Measurements from ENCODE around the gene ZNF280D. TPM values are rescaled to one million over a fixed set of nuclear protein-coding genes. Genes with fewer than 3 reads are reported as not detected.

Gene ZNF280D
- total RNA-seq, 4 donors from 2014 or later, result 11.7 to 42.9 (median 15.1) TPM

- TF ChIP-seq, protein P1, sequence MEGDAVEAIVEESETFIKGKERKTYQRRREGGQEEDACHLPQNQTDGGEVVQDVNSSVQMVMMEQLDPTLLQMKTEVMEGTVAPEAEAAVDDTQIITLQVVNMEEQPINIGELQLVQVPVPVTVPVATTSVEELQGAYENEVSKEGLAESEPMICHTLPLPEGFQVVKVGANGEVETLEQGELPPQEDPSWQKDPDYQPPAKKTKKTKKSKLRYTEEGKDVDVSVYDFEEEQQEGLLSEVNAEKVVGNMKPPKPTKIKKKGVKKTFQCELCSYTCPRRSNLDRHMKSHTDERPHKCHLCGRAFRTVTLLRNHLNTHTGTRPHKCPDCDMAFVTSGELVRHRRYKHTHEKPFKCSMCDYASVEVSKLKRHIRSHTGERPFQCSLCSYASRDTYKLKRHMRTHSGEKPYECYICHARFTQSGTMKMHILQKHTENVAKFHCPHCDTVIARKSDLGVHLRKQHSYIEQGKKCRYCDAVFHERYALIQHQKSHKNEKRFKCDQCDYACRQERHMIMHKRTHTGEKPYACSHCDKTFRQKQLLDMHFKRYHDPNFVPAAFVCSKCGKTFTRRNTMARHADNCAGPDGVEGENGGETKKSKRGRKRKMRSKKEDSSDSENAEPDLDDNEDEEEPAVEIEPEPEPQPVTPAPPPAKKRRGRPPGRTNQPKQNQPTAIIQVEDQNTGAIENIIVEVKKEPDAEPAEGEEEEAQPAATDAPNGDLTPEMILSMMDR (IDR thresholded peaks at IDR 0.05), result no peak
- no peak for TF ChIP-seq POLR2A (IDR thresholded peaks at IDR 0.05)
- Histone ChIP-seq H3K27ac (no peak overlapping the region), H3K9me3 (no peaks in the 10 kb centered on the region), H3K4me3 (no peak overlapping the region), H3K4me1 (no peaks in the 10 kb centered on the region), H3K27me3 (no peaks in the 10 kb centered on the region), H3K36me3 (no peaks in the 10 kb centered on the region)
- 72 to 93% methylated on average over 4 of the region's 4 CpGs for WGBS, 2 donors
- DNase-seq, result no peak
- intact Hi-C loops (cut with DNase I), result no loop called here
Measured at GRCh38 chr15:56613811-56614210, 119.5 kb downstream of the ZNF280D start.

DNA sequence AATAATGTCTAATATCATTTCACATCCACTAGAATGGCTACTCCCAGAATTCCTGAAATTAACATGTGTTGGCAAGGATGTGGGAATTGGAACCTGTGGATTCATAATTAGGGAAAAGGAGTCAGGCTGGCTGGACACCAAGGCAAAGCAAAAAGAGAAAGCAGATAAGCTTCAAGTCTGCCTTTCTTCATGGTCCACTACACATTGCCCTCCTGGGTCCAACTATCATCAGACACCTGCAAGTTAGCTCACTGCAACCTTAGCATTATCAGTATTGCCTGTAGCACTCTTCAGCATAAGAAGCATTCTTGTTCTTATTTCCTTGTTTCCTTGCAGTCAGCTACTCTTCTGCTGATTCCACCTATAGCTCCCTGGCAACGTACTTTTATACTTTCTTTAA, 124.3 kb downstream of the ZNF280D start:
- 50 to 85% methylated on average over 1 of the region's 1 CpG for WGBS, 2 donors
- Histone ChIP-seq H3K27me3 (no peaks in the 10 kb centered on the region), H3K27ac (no peak overlapping the region), H3K4me1 (no peaks in the 10 kb centered on the region), H3K4me3 (no peak overlapping the region), H3K9me3 (no peaks in the 10 kb centered on the region), H3K36me3 (no peaks in the 10 kb centered on the region)
- no peak for TF ChIP-seq POLR2A (IDR thresholded peaks at IDR 0.05)
- TF ChIP-seq, protein P1 (IDR thresholded peaks at IDR 0.05), result no peak
- intact Hi-C loops (cut with DNase I), result no loop called here
- no peak for DNase-seq

GRCh38 chr15:56608140-56608778, 125.0 kb downstream of the ZNF280D start:
- no peak overlapping the region for H3K4me3 ChIP-seq
- 71 to 81% methylated on average over 1 of the region's 1 CpG for WGBS, 2 donors
- no peaks in the 10 kb centered on the region for H3K4me1 ChIP-seq
- intact Hi-C loops (cut with DNase I), result no loop called here
- H3K27me3 ChIP-seq, result no peaks in the 10 kb centered on the region
- TF ChIP-seq, protein P1 (IDR thresholded peaks at IDR 0.05), result no peak
- no peak for TF ChIP-seq POLR2A (IDR thresholded peaks at IDR 0.05)
- DNase-seq, result no peak
- H3K36me3 ChIP-seq, result no peaks in the 10 kb centered on the region
- no peak overlapping the region for H3K27ac ChIP-seq
- peaks cover 0 to 4% (median 3%) of the 10 kb centered on the region in 3 donors for H3K9me3 ChIP-seq

DNA sequence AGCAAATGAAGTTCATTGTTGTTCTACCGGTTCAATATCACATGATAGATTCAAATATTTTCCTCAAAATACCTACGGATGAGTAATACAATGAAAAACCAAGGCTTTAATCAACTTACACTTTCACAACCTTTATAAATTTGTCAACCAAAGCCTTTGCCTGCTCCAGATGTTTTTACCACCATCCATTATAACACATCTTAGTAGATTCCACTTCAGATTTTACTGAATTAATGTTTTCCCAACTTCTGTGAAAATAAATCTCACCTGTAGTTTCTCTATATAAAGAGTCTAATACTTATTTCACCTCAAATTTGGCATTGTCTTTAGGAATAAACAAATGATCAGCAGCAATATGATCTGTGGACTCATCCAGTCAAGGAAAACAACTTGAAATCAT, 131.1 kb downstream of the ZNF280D start:
- Histone ChIP-seq H3K4me3 (no peak overlapping the region), H3K9me3 (peaks cover 0 to 20% (median 4%) of the 10 kb centered on the region in 3 donors), H3K27ac (no peak overlapping the region), H3K27me3 (peaks cover 0 to 4% (median 0%) of the 10 kb centered on the region in 4 donors), H3K4me1 (no peaks in the 10 kb centered on the region), H3K36me3 (no peaks in the 10 kb centered on the region)
- WGBS, 2 donors, result 82 to 83% methylated on average over 2 of the region's 2 CpGs
- intact Hi-C loops (cut with DNase I), result no loop called here
- DNase-seq, result no peak
- no peak for TF ChIP-seq POLR2A (IDR thresholded peaks at IDR 0.05)
- TF ChIP-seq, protein P1 (IDR thresholded peaks at IDR 0.05), result no peak

- WGBS, 2 donors, result 85 to 100% methylated on average over 1 of the region's 1 CpG
- no peak overlapping the region for H3K4me3 ChIP-seq
- intact Hi-C loops (cut with DNase I), result no loop called here
- H3K4me1 ChIP-seq, result no peaks in the 10 kb centered on the region
- peaks cover 0 to 4% (median 0%) of the 10 kb centered on the region in 4 donors for H3K27me3 ChIP-seq
- no peak overlapping the region for H3K27ac ChIP-seq
- H3K9me3 ChIP-seq, result peaks cover 0 to 20% (median 4%) of the 10 kb centered on the region in 3 donors
- H3K36me3 ChIP-seq, result no peaks in the 10 kb centered on the region
- TF ChIP-seq, protein P1 (IDR thresholded peaks at IDR 0.05), result no peak
- no peak for TF ChIP-seq POLR2A (IDR thresholded peaks at IDR 0.05)
- DNase-seq, result no peak
Measured at GRCh38 chr15:56600380-56600779, 132.9 kb downstream of the ZNF280D start.
